RCC 7860 (cell line): Measurements from ENCODE around the gene DHX38.

Experiments
- DNase-seq: peaks from one replicate; pipeline ENCODE4 v3.0.0-alpha.2; 2015; ENCODE audit warnings: low spot score
- FAIRE-seq: peaks from 2 replicates; lab custom pipeline; 2012; peaks lifted over from hg19 to GRCh38; lab: Jason Lieb, UNC

The DHX38 gene

GRCh38 chr16:72113616-72113945 is 19.9 kb downstream of the DHX38 start:
- no peak for DNase-seq
- FAIRE-seq = no peak

- FAIRE-seq = no peak
- no peak for DNase-seq
Measured at GRCh38 chr16:72120026-72120425, 26.4 kb downstream of the DHX38 start.

- DNase-seq = no peak
- no peak for FAIRE-seq
Measured at GRCh38 chr16:72122308-72122707, 28.7 kb downstream of the DHX38 start.

- DNase-seq = no peak
- no peak for FAIRE-seq
Measured at GRCh38 chr16:72122916-72123315, 29.3 kb downstream of the DHX38 start.

GRCh38 chr16:72123426-72123825 is 29.8 kb downstream of the DHX38 start:
- FAIRE-seq = no peak
- DNase-seq = no peak

- no peak for FAIRE-seq
- DNase-seq = no peak
Measured at GRCh38 chr16:72124148-72124547, 30.5 kb downstream of the DHX38 start.

- DNase-seq (peak; percentile 48), FAIRE-seq (no peak)
Measured at GRCh38 chr16:72124761-72125634, 31.4 kb downstream of the DHX38 start.

GRCh38 chr16:72125635-72126428 is 32.2 kb downstream of the DHX38 start:
- DNase-seq (no peak), FAIRE-seq (no peak)

- no peak for FAIRE-seq
Measured at GRCh38 chr16:72126429-72126765, 32.8 kb downstream of the DHX38 start.

GRCh38 chr16:72128701-72129100 is 35.1 kb downstream of the DHX38 start:
- FAIRE-seq (no peak), DNase-seq (no peak)

More at GRCh38 chr16:72126429-72126765, 32.8 kb downstream of the DHX38 start:
- no peak for DNase-seq

- DNase-seq (no peak), FAIRE-seq (no peak)
Measured at GRCh38 chr16:72129976-72130656, 36.5 kb downstream of the DHX38 start.

GRCh38 chr16:72131036-72131435 is 37.4 kb downstream of the DHX38 start:
- FAIRE-seq (no peak), DNase-seq (no peak)

- DNase-seq (no peak), FAIRE-seq (no peak)
Measured at GRCh38 chr16:72132726-72133125, 39.1 kb downstream of the DHX38 start.

GRCh38 chr16:72134507-72134906 is 40.9 kb downstream of the DHX38 start:
- DNase-seq (no peak), FAIRE-seq (no peak)

- FAIRE-seq (no peak), DNase-seq (no peak)
Measured at GRCh38 chr16:72137380-72138063, 43.9 kb downstream of the DHX38 start.

- no peak for DNase-seq
- no peak for FAIRE-seq
Measured at GRCh38 chr16:72138064-72138572, 44.5 kb downstream of the DHX38 start.

- DNase-seq (no peak), FAIRE-seq (no peak)
Measured at GRCh38 chr16:72139908-72140307, 46.3 kb downstream of the DHX38 start.

GRCh38 chr16:72142476-72142875 is 48.8 kb downstream of the DHX38 start:
- FAIRE-seq (no peak), DNase-seq (no peak)

GRCh38 chr16:72149676-72150464 is 56.2 kb downstream of the DHX38 start:
- FAIRE-seq (no peak), DNase-seq (no peak)

- DNase-seq (no peak), FAIRE-seq (no peak)
Measured at GRCh38 chr16:72159386-72159785, 65.7 kb downstream of the DHX38 start.
